Loucy (cell line): ENCODE data around the gene GALNT11.

ENCODE experiments used
- H2AFZ ChIP-seq: fragments of 200-600 bp; sonication (generic); 2 replicates; pipeline ENCODE4 v1.6.0; 2016; ENCODE audit warnings: antibody characterized with exemption, mild to moderate bottlenecking, low read length, moderate library complexity
- H3F3A ChIP-seq: fragments of 200-600 bp; 2 replicates; pipeline ENCODE4 v1.6.0; 2016; ENCODE audit warnings: antibody characterized with exemption, low read depth, mild to moderate bottlenecking
- H3K27me3 ChIP-seq: fragments of 200-600 bp; sonication (generic); 2 replicates; pipeline ENCODE4 v1.6.1; 2014; ENCODE audit warnings: low read length, mild to moderate bottlenecking; ENCODE audit not compliant: insufficient read depth, poor library complexity, severe bottlenecking
- H3K36me3 ChIP-seq: fragments of 200-600 bp; sonication (generic); 2 replicates; pipeline ENCODE4 v1.6.1; 2016; ENCODE audit warnings: low read length; ENCODE audit not compliant: insufficient read depth
- H3K4me1 ChIP-seq: fragments of 200-600 bp; sonication (generic); 2 replicates; pipeline ENCODE4 v1.5.1; 2014; ENCODE audit warnings: low read length, mild to moderate bottlenecking; ENCODE audit not compliant: insufficient read depth, poor library complexity, severe bottlenecking
- H3K4me2 ChIP-seq: fragments of 200-600 bp; sonication (generic); 2 replicates; pipeline ENCODE4 v1.6.0; 2014; ENCODE audit warnings: antibody characterized with exemption, low read length, low read depth, mild to moderate bottlenecking; ENCODE audit not compliant: poor library complexity, severe bottlenecking
- H3K4me3 ChIP-seq: fragments of 200-600 bp; sonication (generic); 2 replicates; pipeline ENCODE4 v1.5.1; 2014; ENCODE audit warnings: low read length, mild to moderate bottlenecking, mixed read lengths; ENCODE audit not compliant: poor library complexity, severe bottlenecking
- H3K79me2 ChIP-seq: fragments of 200-600 bp; sonication (generic); 2 replicates; pipeline ENCODE4 v1.6.1; 2014; ENCODE audit warnings: low read length; ENCODE audit not compliant: insufficient read depth
- H3K9ac ChIP-seq: fragments of 200-600 bp; sonication (generic); 2 replicates; pipeline ENCODE4 v1.6.0; 2014; ENCODE audit warnings: mild to moderate bottlenecking, low read depth, low read length, moderate library complexity; ENCODE audit not compliant: poor library complexity, severe bottlenecking
- H3K9me2 ChIP-seq: fragments of 200-600 bp; sonication (generic); replicated peaks from 2 replicates; pipeline ENCODE4 v1.6.1; 2016; ENCODE audit warnings: low read depth, low read length, mixed read lengths
- H3K9me3 ChIP-seq: fragments of 200-600 bp; sonication (generic); 2 replicates; pipeline ENCODE4 v1.6.1; 2014; ENCODE audit warnings: mild to moderate bottlenecking, antibody characterized with exemption, low read length, low read depth; ENCODE audit not compliant: insufficient read depth
- H4K20me1 ChIP-seq: fragments of 200-600 bp; sonication (generic); 2 replicates; pipeline ENCODE4 v1.6.0; 2014; ENCODE audit warnings: antibody characterized with exemption, low read length, mild to moderate bottlenecking; ENCODE audit not compliant: insufficient read depth, poor library complexity, severe bottlenecking
- EZH2phosphoT487 ChIP-seq: fragments of 200-600 bp; IDR thresholded peaks from 2 replicates; pipeline ENCODE4 v1.6.1; 2018; ENCODE audit warnings: antibody characterized with exemption, mild to moderate bottlenecking, moderate library complexity, borderline replicate concordance
- TF ChIP-seq, protein P1 (sequence below): fragments of 200-600 bp; sonication (generic); conservative IDR thresholded peaks from 2 replicates; pipeline ENCODE4 v1.5.1; 2014; ENCODE audit warnings: mild to moderate bottlenecking, antibody characterized with exemption, low read length

Gene GALNT11

DNA sequence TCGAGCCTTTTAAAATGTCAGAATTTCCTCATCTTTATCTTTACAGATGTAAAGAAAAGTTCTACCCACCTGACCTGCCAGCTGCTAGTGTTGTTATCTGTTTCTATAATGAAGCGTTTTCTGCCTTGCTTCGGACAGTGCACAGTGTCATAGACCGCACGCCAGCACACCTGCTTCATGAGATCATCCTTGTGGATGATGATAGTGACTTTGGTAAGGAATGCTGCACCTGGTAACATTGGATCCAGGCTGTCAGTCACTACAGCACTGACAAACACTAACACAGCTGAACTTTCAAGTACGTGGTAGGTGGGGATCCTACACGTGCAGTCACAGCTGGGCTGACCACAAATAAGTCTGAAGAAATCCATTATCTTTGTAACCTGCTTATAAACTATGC is 77.6 kb downstream of the GALNT11 start:
- H2AFZ ChIP-seq: no peak overlapping the region
- H3K4me2 ChIP-seq: no peak overlapping the region
- no peaks in the 10 kb centered on the region for H3K79me2 ChIP-seq
- H3K36me3 ChIP-seq: no peaks in the 10 kb centered on the region
- no peaks in the 10 kb centered on the region for H3K9me2 ChIP-seq
- H3K9me3 ChIP-seq: no peaks in the 10 kb centered on the region
- H3F3A ChIP-seq: no peaks in the 10 kb centered on the region
- TF ChIP-seq, protein P1, sequence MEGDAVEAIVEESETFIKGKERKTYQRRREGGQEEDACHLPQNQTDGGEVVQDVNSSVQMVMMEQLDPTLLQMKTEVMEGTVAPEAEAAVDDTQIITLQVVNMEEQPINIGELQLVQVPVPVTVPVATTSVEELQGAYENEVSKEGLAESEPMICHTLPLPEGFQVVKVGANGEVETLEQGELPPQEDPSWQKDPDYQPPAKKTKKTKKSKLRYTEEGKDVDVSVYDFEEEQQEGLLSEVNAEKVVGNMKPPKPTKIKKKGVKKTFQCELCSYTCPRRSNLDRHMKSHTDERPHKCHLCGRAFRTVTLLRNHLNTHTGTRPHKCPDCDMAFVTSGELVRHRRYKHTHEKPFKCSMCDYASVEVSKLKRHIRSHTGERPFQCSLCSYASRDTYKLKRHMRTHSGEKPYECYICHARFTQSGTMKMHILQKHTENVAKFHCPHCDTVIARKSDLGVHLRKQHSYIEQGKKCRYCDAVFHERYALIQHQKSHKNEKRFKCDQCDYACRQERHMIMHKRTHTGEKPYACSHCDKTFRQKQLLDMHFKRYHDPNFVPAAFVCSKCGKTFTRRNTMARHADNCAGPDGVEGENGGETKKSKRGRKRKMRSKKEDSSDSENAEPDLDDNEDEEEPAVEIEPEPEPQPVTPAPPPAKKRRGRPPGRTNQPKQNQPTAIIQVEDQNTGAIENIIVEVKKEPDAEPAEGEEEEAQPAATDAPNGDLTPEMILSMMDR: no peak
- no peak for TF ChIP-seq EZH2phosphoT487
- no peaks in the 10 kb centered on the region for H3K4me1 ChIP-seq
- no peaks in the 10 kb centered on the region for H4K20me1 ChIP-seq
- H3K9ac ChIP-seq: no peak overlapping the region
- H3K4me3 ChIP-seq: no peak overlapping the region
- no peaks in the 10 kb centered on the region for H3K27me3 ChIP-seq

DNA sequence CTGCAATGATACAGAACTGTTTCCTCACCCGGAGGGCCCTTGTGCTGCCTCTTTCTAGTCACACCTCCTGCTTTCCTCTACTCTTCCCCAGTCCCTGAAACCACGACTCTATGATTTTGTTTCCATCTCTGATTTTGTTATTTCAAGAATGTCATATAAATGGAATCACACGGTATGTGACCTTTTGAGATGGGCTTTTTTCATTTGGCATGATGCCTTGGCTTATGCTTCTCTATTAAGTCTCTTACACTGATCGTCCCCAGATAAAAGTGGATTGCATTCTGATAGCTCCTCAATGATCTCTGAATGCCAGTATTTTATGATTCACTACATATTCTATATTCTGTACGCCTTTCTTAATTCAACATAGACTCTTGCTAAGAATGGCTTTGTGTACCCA is 78.2 kb downstream of the GALNT11 start:
- no peaks in the 10 kb centered on the region for H3F3A ChIP-seq
- TF ChIP-seq, protein P1: no peak
- no peak for TF ChIP-seq EZH2phosphoT487
- H3K4me2 ChIP-seq: no peak overlapping the region
- no peaks in the 10 kb centered on the region for H3K9me3 ChIP-seq
- H2AFZ ChIP-seq: no peak overlapping the region
- no peaks in the 10 kb centered on the region for H4K20me1 ChIP-seq
- H3K4me3 ChIP-seq: no peak overlapping the region
- no peaks in the 10 kb centered on the region for H3K4me1 ChIP-seq
- no peaks in the 10 kb centered on the region for H3K9me2 ChIP-seq
- no peak overlapping the region for H3K9ac ChIP-seq
- H3K79me2 ChIP-seq: no peaks in the 10 kb centered on the region
- H3K36me3 ChIP-seq: no peaks in the 10 kb centered on the region
- no peaks in the 10 kb centered on the region for H3K27me3 ChIP-seq

DNA sequence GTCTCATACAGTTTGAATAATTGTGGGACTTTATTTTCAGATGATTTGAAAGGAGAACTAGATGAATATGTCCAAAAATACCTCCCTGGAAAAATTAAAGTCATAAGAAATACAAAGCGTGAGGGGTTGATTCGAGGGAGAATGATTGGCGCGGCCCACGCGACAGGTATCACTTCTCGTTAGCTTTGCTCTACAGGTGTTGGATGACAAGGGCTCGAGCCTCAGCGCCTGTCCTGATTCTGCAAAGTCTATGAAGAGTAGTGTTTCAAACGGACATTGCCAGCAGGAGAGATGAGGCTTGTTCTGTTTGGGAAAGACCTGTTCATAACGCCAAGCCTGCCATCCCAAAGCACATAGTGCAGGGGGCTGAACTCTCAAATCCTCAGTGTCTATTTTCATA is 79.7 kb downstream of the GALNT11 start:
- Histone ChIP-seq H3K4me1 (no peaks in the 10 kb centered on the region), H3F3A (no peaks in the 10 kb centered on the region), H3K27me3 (no peaks in the 10 kb centered on the region), H4K20me1 (no peaks in the 10 kb centered on the region), H3K4me2 (no peak overlapping the region), H3K36me3 (no peaks in the 10 kb centered on the region), H3K9me2 (no peaks in the 10 kb centered on the region), H3K9ac (no peak overlapping the region), H3K4me3 (no peak overlapping the region), H3K79me2 (no peaks in the 10 kb centered on the region), H2AFZ (no peak overlapping the region), H3K9me3 (no peaks in the 10 kb centered on the region)
- TF ChIP-seq, protein P1: no peak
- no peak for TF ChIP-seq EZH2phosphoT487
